ENCODE results near the gene TSC22D3.
"Not testable (repeated sequence)": the region's sequence is repeated elsewhere in the genome, so short reads cannot be mapped to it uniquely, and the experiment has no call there.

The TSC22D3 gene

GRCh38 chrX:107673431-107673830 is 102.2 kb downstream of the TSC22D3 start:
- no peaks in the 10 kb centered on the region for H3K36me3 ChIP-seq (ENCODE audit: insufficient read depth, low read length)

GRCh38 chrX:107672955-107673378 is 102.6 kb downstream of the TSC22D3 start:
- H4K20me1 ChIP-seq (ENCODE audit: insufficient read depth, low read length) = no peaks in the 10 kb centered on the region; the same call in 1 of the 2 replicates
- no peak overlapping the region for H3K4me3 ChIP-seq (ENCODE audit: low read depth in 1 of 2, low read length in 2 of 2)
- no peak overlapping the region for H2AFZ ChIP-seq (ENCODE audit: low read depth, low read length)
- no peaks in the 10 kb centered on the region for H3K36me3 ChIP-seq (ENCODE audit: insufficient read depth, low read length)
- H3K4me1 ChIP-seq (ENCODE audit: insufficient read depth, low read length) = peaks cover 27% of the 10 kb centered on the region
- DNase-seq = peak; percentile 46
- no peak overlapping the region for H3K9ac ChIP-seq (ENCODE audit: low read depth, low read length)
- H3K9me3 ChIP-seq (ENCODE audit: insufficient read depth, low read length, severe bottlenecking) = no peaks in the 10 kb centered on the region
- peak overlapping the region; percentile 36 for H3K4me2 ChIP-seq (ENCODE audit: insufficient read depth, low read length)
- 0 out of 3 replicates have a peak, but pooled peaks have one; percentile 8 for ATAC-seq (ENCODE audit: insufficient read depth, low read depth)
- peak; percentile 70 for TF ChIP-seq CTCF (IDR thresholded peaks at IDR 0.05; ENCODE audit: borderline replicate concordance, extremely low read depth, low read length, poor library complexity, severe bottlenecking)
- no peak for TF ChIP-seq EZH2 (IDR thresholded peaks at IDR 0.05; ENCODE audit: borderline replicate concordance, low read depth, low read length, severe bottlenecking)
- H3K79me2 ChIP-seq (ENCODE audit: insufficient read depth, low read length) = no peaks in the 10 kb centered on the region
- no peak overlapping the region; the same call in 1 of the 2 replicates for H3K27ac ChIP-seq (ENCODE audit: low read length)
- peaks cover 2% of the 10 kb centered on the region for H3K27me3 ChIP-seq (ENCODE audit: insufficient read depth, low read length, poor library complexity)

More at GRCh38 chrX:107673431-107673830, 102.2 kb downstream of the TSC22D3 start:
- no peak for ATAC-seq (ENCODE audit: insufficient read depth, low read depth)
- no peak for DNase-seq
- H3K9ac ChIP-seq (ENCODE audit: low read depth, low read length) = no peak overlapping the region
- H3K27me3 ChIP-seq (ENCODE audit: insufficient read depth, low read length, poor library complexity) = peaks cover 2% of the 10 kb centered on the region
- no peak overlapping the region for H3K4me3 ChIP-seq (ENCODE audit: low read depth in 1 of 2, low read length in 2 of 2)
- peak overlapping the region; percentile 65 for H3K27ac ChIP-seq (ENCODE audit: low read length)
- no peaks in the 10 kb centered on the region; the same call in 1 of the 2 replicates for H4K20me1 ChIP-seq (ENCODE audit: insufficient read depth, low read length)
- H3K79me2 ChIP-seq (ENCODE audit: insufficient read depth, low read length) = no peaks in the 10 kb centered on the region
- no peak overlapping the region for H2AFZ ChIP-seq (ENCODE audit: low read depth, low read length)
- TF ChIP-seq CTCF (IDR thresholded peaks at IDR 0.05; ENCODE audit: borderline replicate concordance, extremely low read depth, low read length, poor library complexity, severe bottlenecking) (no peak), EZH2 (IDR thresholded peaks at IDR 0.05; ENCODE audit: borderline replicate concordance, low read depth, low read length, severe bottlenecking) (no peak)
- peaks cover 27% of the 10 kb centered on the region for H3K4me1 ChIP-seq (ENCODE audit: insufficient read depth, low read length)
- peak overlapping the region; percentile 36 for H3K4me2 ChIP-seq (ENCODE audit: insufficient read depth, low read length)
- H3K9me3 ChIP-seq (ENCODE audit: insufficient read depth, low read length, severe bottlenecking) = no peaks in the 10 kb centered on the region

- peaks cover 27% of the 10 kb centered on the region for H3K4me1 ChIP-seq (ENCODE audit: insufficient read depth, low read length)
- H2AFZ ChIP-seq (ENCODE audit: low read depth, low read length); H3K9me3 ChIP-seq (ENCODE audit: insufficient read depth, low read length, severe bottlenecking); H3K79me2 ChIP-seq (ENCODE audit: insufficient read depth, low read length); H3K4me2 ChIP-seq (ENCODE audit: insufficient read depth, low read length); ATAC-seq (ENCODE audit: insufficient read depth, low read depth); H3K9ac ChIP-seq (ENCODE audit: low read depth, low read length); H3K4me3 ChIP-seq (ENCODE audit: low read depth in 1 of 2, low read length in 2 of 2); DNase-seq; H4K20me1 ChIP-seq (ENCODE audit: insufficient read depth, low read length); H3K27me3 ChIP-seq (ENCODE audit: insufficient read depth, low read length, poor library complexity); H3K36me3 ChIP-seq (ENCODE audit: insufficient read depth, low read length); H3K27ac ChIP-seq (ENCODE audit: low read length): not testable (repeated sequence)
Observed at GRCh38 chrX:107671256-107671655, 104.3 kb downstream of the TSC22D3 start.

GRCh38 chrX:107669885-107670628 is 105.5 kb downstream of the TSC22D3 start:
- H3K4me1 ChIP-seq (ENCODE audit: insufficient read depth, low read length) = peaks cover 25% of the 10 kb centered on the region
- no peaks in the 10 kb centered on the region for H3K27me3 ChIP-seq (ENCODE audit: insufficient read depth, low read length, poor library complexity)
- no peaks in the 10 kb centered on the region for H3K79me2 ChIP-seq (ENCODE audit: insufficient read depth, low read length)
- H3K36me3 ChIP-seq (ENCODE audit: insufficient read depth, low read length) = no peaks in the 10 kb centered on the region
- no peak overlapping the region for H3K4me2 ChIP-seq (ENCODE audit: insufficient read depth, low read length)
- TF ChIP-seq EZH2 (IDR thresholded peaks at IDR 0.05; ENCODE audit: borderline replicate concordance, low read depth, low read length, severe bottlenecking) (no peak), CTCF (IDR thresholded peaks at IDR 0.05; ENCODE audit: borderline replicate concordance, extremely low read depth, low read length, poor library complexity, severe bottlenecking) (no peak)
- no peaks in the 10 kb centered on the region for H3K9me3 ChIP-seq (ENCODE audit: insufficient read depth, low read length, severe bottlenecking)
- no peak overlapping the region for H3K4me3 ChIP-seq (ENCODE audit: low read depth in 1 of 2, low read length in 2 of 2)
- DNase-seq (no peak), ATAC-seq (ENCODE audit: insufficient read depth, low read depth) (no peak)
- no peaks in the 10 kb centered on the region; the same call in 1 of the 2 replicates for H4K20me1 ChIP-seq (ENCODE audit: insufficient read depth, low read length)
- no peak overlapping the region for H3K27ac ChIP-seq (ENCODE audit: low read length)
- no peak overlapping the region for H2AFZ ChIP-seq (ENCODE audit: low read depth, low read length)
- H3K9ac ChIP-seq (ENCODE audit: low read depth, low read length) = no peak overlapping the region
